GM12878 (cell line): ENCODE data around the gene EHMT2. TPM values are rescaled to one million over a fixed set of nuclear protein-coding genes. Genes with fewer than 3 reads are reported as not detected.

ENCODE experiments used
- ATAC-seq: fragments of 200-7000 bp; cut with Tn5 transposase; 3 replicates; pipeline ENCODE4 v1.9.1; 2020; ENCODE audit warnings: mild to moderate bottlenecking, moderate library complexity
- BruUV-seq: library from RNA; stranded (reverse); fragments of 400-500 nt; replicated peaks from 2 replicates; lab custom pipeline; 2021; lab: Mats Ljungman, UMichigan
- CTCF ChIA-PET: fragments of 300-600 bp; sonication (Branson Sonifier 250); formaldehyde crosslinking; extraction: SDS; loops from one replicate; lab custom pipeline; 2021; ENCODE audit warnings: inconsistent platforms; lab: Yijun Ruan, JAX
- POLR2A ChIA-PET: fragments of 350-600 bp; formaldehyde crosslinking; extraction: SDS; loops from one replicate; lab custom pipeline; 2021; ENCODE audit warnings: inconsistent platforms; lab: Charles Lee
- RAD21 ChIA-PET: fragments of 300-600 bp; sonication (Branson Sonifier 250); formaldehyde crosslinking; loops from one replicate; lab custom pipeline; 2023; ENCODE audit warnings: antibody characterized with exemption; ENCODE audit not compliant: unreplicated experiment; lab: Charles Lee
- SMC1A ChIA-PET: fragments of 300-600 bp; sonication (Branson Sonifier 250); formaldehyde crosslinking; loops from one replicate; lab custom pipeline; 2023; ENCODE audit not compliant: unreplicated experiment, uncharacterized antibody; lab: Charles Lee
- DNase-seq: peaks from one replicate; pipeline ENCODE4 v3.0.0-alpha.2; 2011; ENCODE audit warnings: low read depth, low spot score
- FAIRE-seq: peaks from 3 replicates; lab custom pipeline; 2011; peaks lifted over from hg19 to GRCh38; lab: Jason Lieb, UNC
- H2AFZ ChIP-seq: 2 replicates; pipeline ENCODE4 v1.6.0; 2011; ENCODE audit warnings: low read depth, low read length, control low read depth; ENCODE audit not compliant: control insufficient read depth
- H3K27ac ChIP-seq: 2 replicates; pipeline ENCODE4 v1.5.1; 2011; ENCODE audit warnings: control low read depth; ENCODE audit not compliant: control insufficient read depth, insufficient read depth
- H3K27me3 ChIP-seq, 2 experiments: replicated peaks in 1 of 2; 2 replicates each; pipeline versions ENCODE4 v1.6.0 to v1.6.1; 2011; ENCODE audit warnings: low read length in 1 of 2; ENCODE audit not compliant: control insufficient read depth in 2 of 2, insufficient read depth in 2 of 2
- H3K36me3 ChIP-seq, 2 experiments: 2 replicates each; pipeline ENCODE4 v1.5.1; 2011; ENCODE audit warnings: low read length in 1 of 2; ENCODE audit not compliant: control insufficient read depth in 2 of 2, insufficient read depth in 2 of 2
- H3K4me1 ChIP-seq: 2 replicates; pipeline ENCODE4 v1.6.1; 2011; ENCODE audit warnings: mild to moderate bottlenecking, low read length, moderate library complexity, mixed read lengths; ENCODE audit not compliant: control insufficient read depth, insufficient read depth
- H3K4me2 ChIP-seq: 2 replicates; pipeline ENCODE4 v1.6.0; 2011; ENCODE audit warnings: control low read depth; ENCODE audit not compliant: control insufficient read depth, insufficient read depth
- H3K4me3 ChIP-seq: fragments of 200-600 bp; sonication (generic); 2 replicates; pipeline ENCODE4 v1.5.1; 2016
- H3K79me2 ChIP-seq: 2 replicates; pipeline ENCODE4 v1.6.0; 2011; ENCODE audit warnings: low read length; ENCODE audit not compliant: control insufficient read depth, insufficient read depth
- H3K9ac ChIP-seq: 2 replicates; pipeline ENCODE4 v1.8.0; 2011; ENCODE audit warnings: low read length, control low read depth, mixed read lengths; ENCODE audit not compliant: control insufficient read depth, insufficient read depth
- H3K9me3 ChIP-seq: replicated peaks from 3 replicates; pipeline ENCODE4 v1.5.1; 2011; ENCODE audit warnings: mild to moderate bottlenecking, low read length; ENCODE audit not compliant: control insufficient read depth, insufficient read depth
- H4K20me1 ChIP-seq: 2 replicates; pipeline ENCODE4 v1.6.0; 2011; ENCODE audit not compliant: control insufficient read depth, insufficient read depth
- CTCF ChIP-seq, 3 experiments: IDR thresholded peaks in 2 of 3; conservative IDR thresholded peaks in 1 of 3; 2 replicates each; pipeline ENCODE4 v1.5.1; 2011; ENCODE audit warnings: low read depth in 3 of 3, low read length in 3 of 3, mild to moderate bottlenecking in 3 of 3, control low read depth in 2 of 3, moderate library complexity in 2 of 3, inconsistent platforms in 1 of 3, mixed read lengths in 1 of 3; ENCODE audit not compliant: control insufficient read depth in 2 of 3, insufficient read depth in 1 of 3; ENCODE audit errors: extremely low read depth in 1 of 3
- MLLT1 ChIP-seq: fragments of 450-650 bp; IDR thresholded peaks from 2 replicates; pipeline ENCODE4 v1.6.1; 2016; ENCODE audit warnings: mild to moderate bottlenecking
- WGBS: methylation state at CpG from one replicate; pipeline ENCODE4 v1.1.6; 2016; ENCODE audit warnings: low lambda C conversion rate; ENCODE audit not compliant: insufficient replicate concordance, insufficient coverage; ENCODE audit errors: missing lambda C conversion rate; 5-methylcytosine and 5-hydroxymethylcytosine counted together
- in situ Hi-C: fragments of 300-500 bp; cut with MboI; formaldehyde crosslinking; loops from 9 replicates; pipeline ENCODE4 v1.14.3; 2018; ENCODE audit warnings: mixed read lengths
- intact Hi-C: fragments of 100-400 bp; cut with micrococcal nuclease; formaldehyde crosslinking; loops from one replicate; pipeline ENCODE4 v1.14.2; 2022; ENCODE audit not compliant: unreplicated experiment
- polyA plus RNA-seq, 11 experiments: library from polyadenylated mRNA; depleted of rRNA in 4 of 11; unstranded in 6 of 11; stranded (reverse) in 5 of 11; fragments of >200 nt; fragmentation: Nextera tagmentation in 4 of 11; fragmentation: Illumina TruSeq in 1 of 11; extraction: Ambion mirVana in 4 of 11; extraction: Trizol in 1 of 11; gene quantifications; 1 replicate in 1 of 11; 2 replicates in 10 of 11; pipeline versions ENCODE4 v1.2.1 to v1.2.3, GENCODE V29; 2011 to 2016; ENCODE audit warnings: inconsistent platforms in 2 of 11, missing spikeins in 2 of 11, low read depth in 1 of 11
- total RNA-seq, 4 experiments: library from RNA; depleted of rRNA in 3 of 4; stranded (reverse); fragments of >200 nt in 3 of 4; fragmentation: Illumina TruSeq in 1 of 4; extraction: Trizol in 1 of 4; gene quantifications; 2 replicates each; pipeline versions ENCODE4 v1.2.1 to v1.2.3, GENCODE V29; 2013 to 2021

Gene EHMT2
- total and polyA plus RNA-seq, 10 of the 15 experiments (the other 5 are each of a cell fraction or from before 2014, with no cell fraction given), result 1.7 to 53.2 (median 36.3) TPM

GRCh38 chr6:31899882-31900722, 2.6 kb upstream of the EHMT2 start:
- RAD21 ChIA-PET, result no interaction called here
- no peaks in the 10 kb centered on the region for H3K27me3 ChIP-seq
- H3K4me2 ChIP-seq, result no peak overlapping the region
- no peak for ATAC-seq
- POLR2A ChIA-PET, result no interaction called here
- CTCF ChIA-PET, result no interaction called here
- TF ChIP-seq CTCF (IDR thresholded peaks at IDR 0.05 in 2 of 3, conservative IDR thresholded peaks at IDR 0.05 in 1 of 3; ENCODE audit: control insufficient read depth in 2 of 3, extremely low read depth in 1 of 3, insufficient read depth in 1 of 3, low read depth in 3 of 3, low read length in 3 of 3), result no peak
- TF ChIP-seq MLLT1, result peak; percentile 40; the same call in 1 of the 2 replicates
- SMC1A ChIA-PET, result interaction anchor here (0.6 kb wide), 1 partner anchor 251 kb away, joined by 3 read pairs; no protein-coding TSS in a partner anchor
- H3K4me3 ChIP-seq, result no peak overlapping the region
- 93% methylated on average over 41 of the region's 49 CpGs for WGBS
- H2AFZ ChIP-seq, result no peak overlapping the region
- no TSS peak for BruUV-seq
- H3K27ac ChIP-seq, result no peak overlapping the region
- H3K4me1 ChIP-seq, result peaks cover 18% of the 10 kb centered on the region
- FAIRE-seq, result no peak
- H3K9ac ChIP-seq, result no peak overlapping the region
- no peaks in the 10 kb centered on the region for H4K20me1 ChIP-seq
- intact Hi-C loops (loop anchor here (10.0 kb wide), 1 partner anchor 355 kb away; the partner anchor contains the start of genes ATP6V1G2, DDX39B and NFKBIL1), in situ Hi-C loops (no loop called here)
- no peak for DNase-seq
- peaks cover 0 to 2% of the 10 kb centered on the region in 2 experiments; a peak in 2 of 4 replicates for H3K36me3 ChIP-seq
- H3K9me3 ChIP-seq, result no peaks in the 10 kb centered on the region
- peaks cover 12% of the 10 kb centered on the region for H3K79me2 ChIP-seq
